ENCODE data around the gene TFDP1.

The TFDP1 gene

DNA sequence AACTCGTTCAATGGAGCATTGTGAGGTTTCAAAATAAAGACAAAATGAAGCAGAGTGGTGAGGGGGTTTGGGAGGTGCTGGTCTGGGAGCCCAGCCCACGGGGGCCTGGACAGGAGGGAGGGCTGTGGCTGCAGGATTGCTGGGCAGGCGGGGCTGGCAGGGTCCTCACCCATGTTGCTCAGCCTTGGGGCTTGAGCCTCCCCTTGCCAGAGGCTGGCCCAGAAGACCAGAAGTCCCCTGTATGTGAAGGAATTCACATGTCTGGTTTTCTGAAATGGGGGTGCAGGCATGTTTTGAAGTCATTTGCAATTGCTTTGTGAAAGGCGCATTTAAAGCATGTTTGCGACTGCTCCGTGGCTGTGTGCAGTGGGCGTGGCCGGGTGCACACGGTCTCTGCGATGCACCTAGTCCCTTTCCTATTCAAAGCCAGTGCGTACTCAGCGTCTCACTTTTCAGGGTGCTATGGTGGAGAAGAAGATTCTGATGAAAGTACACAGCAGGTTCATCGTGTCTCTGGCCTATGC lies 84.7 kb downstream of the TFDP1 start:
- no peak for DNase-seq

GRCh38 chr13:113669755-113670341 lies 85.3 kb downstream of the TFDP1 start:
- no peak for DNase-seq

GRCh38 chr13:113670541-113670940 lies 86.0 kb downstream of the TFDP1 start:
- no peak for DNase-seq

- no peak for DNase-seq
Measured at GRCh38 chr13:113671066-113672001, 86.8 kb downstream of the TFDP1 start.

GRCh38 chr13:113672002-113672651 lies 87.6 kb downstream of the TFDP1 start:
- DNase-seq: no peak
